ENCODE data around the gene CDC27. TPM values are rescaled to one million over a fixed set of nuclear protein-coding genes. Genes with fewer than 3 reads are reported as not detected.
A peak's percentile ranks its signal among the peaks of the same experiment; 100 is the strongest.

Gene CDC27
- total and polyA plus RNA-seq, 2 of the 4 experiments (the other 2 are of a cell fraction), result 47.7 to 190 TPM

- Histone ChIP-seq H2BK120ac (ENCODE audit: low read depth, low read length) (no peak overlapping the region), H3K14ac (replicated peaks; ENCODE audit: low read depth, low read length) (no peak overlapping the region; the same call in 1 of the 2 replicates), H2AK5ac (ENCODE audit: low read depth, low read length) (no peak overlapping the region), H3K9me3 (ENCODE audit: control insufficient read depth, insufficient read depth, low read length) (no peaks in the 10 kb centered on the region), H3K9me1 (ENCODE audit: insufficient read depth, low read length) (peaks cover 11% of the 10 kb centered on the region), H4K8ac (ENCODE audit: low read depth in 2 of 2, low read length in 2 of 2) (no peak overlapping the region), H3K23ac (ENCODE audit: low read depth, low read length) (peak overlapping the region; percentile 48; the same call in 1 of the 2 replicates), H2BK20ac (ENCODE audit: low read depth, low read length) (no peak overlapping the region), H3K27ac (ENCODE audit: insufficient read depth, low read length) (no peak overlapping the region), H2BK15ac (ENCODE audit: low read depth, low read length) (no peak overlapping the region), H3K4me2 (ENCODE audit: low read depth, low read length) (no peak overlapping the region), H3K4ac (ENCODE audit: low read depth, low read length) (no peak overlapping the region; the same call in 1 of the 2 replicates), H3K18ac (ENCODE audit: low read depth, low read length) (no peak overlapping the region), H2AK9ac (replicated peaks; ENCODE audit: low read depth, low read length, poor library complexity) (no peak overlapping the region), H3K27me3 (ENCODE audit: control insufficient read depth, insufficient read depth, low read length) (no peaks in the 10 kb centered on the region), H3K9ac (ENCODE audit: low read depth, low read length) (no peak overlapping the region), H2BK5ac (ENCODE audit: low read depth, low read length, poor library complexity, severe bottlenecking) (no peak overlapping the region), H3K4me1 (ENCODE audit: control insufficient read depth, insufficient read depth, low read length) (peaks cover 11% of the 10 kb centered on the region), H4K91ac (ENCODE audit: insufficient read depth, low read depth, low read length) (no peak overlapping the region), H4K5ac (ENCODE audit: low read depth, low read length) (no peak overlapping the region), H2AFZ (replicated peaks; ENCODE audit: low read length, poor library complexity) (peak overlapping the region; percentile 47), H3K4me3 (ENCODE audit: insufficient read depth, low read depth, low read length) (no peak overlapping the region), H3K79me1 (ENCODE audit: low read depth in 1 of 2, low read length in 2 of 2) (0 out of 4 replicates have a peak, but pooled peaks cover 0 to 3% of the 10 kb centered on the region in 2 experiments), H3K56ac (ENCODE audit: extremely low read depth, insufficient read depth, low read length) (no peak overlapping the region), H4K20me1 (ENCODE audit: insufficient read depth, low read length) (no peaks in the 10 kb centered on the region), H3K36me3 (ENCODE audit: control insufficient read depth, insufficient read depth, low read length) (no peaks in the 10 kb centered on the region)
- 70% methylated on average over 3 of the region's 4 CpGs; no CpG with 5 or more reads in 1 of the 2 experiments for WGBS, 2 experiments (ENCODE audit: extremely low coverage in 2 of 2, insufficient read length in 1 of 2)
- in situ Hi-C loops (cut with MboI; ENCODE audit: low sequenced_read_pairs), result no loop called here
- BruUV-seq (replicated peaks), result no TSS peak
- TF ChIP-seq CTCF (conservative IDR thresholded peaks at IDR 0.05; ENCODE audit: low read depth, low read length), result no peak
- TF ChIP-seq MAZ (IDR thresholded peaks at IDR 0.05; ENCODE audit: borderline replicate concordance, low read depth, low read length), result no peak
- no peak for TF ChIP-seq CHD1 (IDR thresholded peaks at IDR 0.05; ENCODE audit: low read depth, low read length)
- TF ChIP-seq, protein P1, sequence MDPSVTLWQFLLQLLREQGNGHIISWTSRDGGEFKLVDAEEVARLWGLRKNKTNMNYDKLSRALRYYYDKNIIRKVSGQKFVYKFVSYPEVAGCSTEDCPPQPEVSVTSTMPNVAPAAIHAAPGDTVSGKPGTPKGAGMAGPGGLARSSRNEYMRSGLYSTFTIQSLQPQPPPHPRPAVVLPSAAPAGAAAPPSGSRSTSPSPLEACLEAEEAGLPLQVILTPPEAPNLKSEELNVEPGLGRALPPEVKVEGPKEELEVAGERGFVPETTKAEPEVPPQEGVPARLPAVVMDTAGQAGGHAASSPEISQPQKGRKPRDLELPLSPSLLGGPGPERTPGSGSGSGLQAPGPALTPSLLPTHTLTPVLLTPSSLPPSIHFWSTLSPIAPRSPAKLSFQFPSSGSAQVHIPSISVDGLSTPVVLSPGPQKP (IDR thresholded peaks at IDR 0.05; ENCODE audit: borderline replicate concordance, low read depth, low read length), result no peak
- POLR2A ChIA-PET (ENCODE audit: unreplicated experiment), result no interaction called here
- dilution Hi-C loops (cut with HindIII; ENCODE audit: low sequenced_read_pairs, unreplicated experiment), result no loop called here
- no peak for ATAC-seq (ENCODE audit: low read depth)
- no peak for DNase-seq
- CTCF ChIA-PET, result no interaction called here
- intact Hi-C loops (cut with micrococcal nuclease), result loop anchor here (1.0 kb wide), 1 partner anchor 11 kb away; no protein-coding TSS in a partner anchor
Measured at GRCh38 chr17:47200325-47200664, 11.2 kb upstream of the CDC27 start.
